Lower leg skin (tissue), 4 donors: ENCODE data around the gene DDX60. TPM values are rescaled to one million over a fixed set of nuclear protein-coding genes. Genes with fewer than 3 reads are reported as not detected.

ENCODE experiments used
- DNase-seq, 2 donors: peaks; one replicate each; pipeline ENCODE4 v3.0.0-alpha.2; 2019; ENCODE audit warnings: low spot score in 2 of 2
- H3K4me3 ChIP-seq: fragments of 200-600 bp; sonication (generic); 2 replicates; pipeline ENCODE4 v1.5.1; 2017; ENCODE audit warnings: mild to moderate bottlenecking, low read depth; ENCODE audit not compliant: poor library complexity, severe bottlenecking
- CTCF ChIP-seq, 3 donors: fragments of 450-650 bp; IDR thresholded peaks; one replicate each; pipeline ENCODE4 v1.5.1; 2016; ENCODE audit warnings: antibody characterized with exemption in 3 of 3, mild to moderate bottlenecking in 3 of 3, moderate library complexity in 2 of 3
- POLR2A ChIP-seq, 2 donors: fragments of 450-650 bp; IDR thresholded peaks; one replicate each; pipeline ENCODE4 v1.6.1; 2016 to 2017; ENCODE audit warnings: antibody characterized with exemption in 2 of 2, mild to moderate bottlenecking in 1 of 2, moderate library complexity in 1 of 2
- WGBS, 2 donors: methylation state at CpG; one replicate each; pipeline ENCODE4 v1.1.5; 2018; 5-methylcytosine and 5-hydroxymethylcytosine counted together
- intact Hi-C: fragments of 100-400 bp; cut with DNase I; formaldehyde crosslinking; loops from one replicate; pipeline ENCODE4 v1.15.0; 2023; ENCODE audit warnings: low total_unique reads
- total RNA-seq, 4 donors: library from RNA; depleted of rRNA; stranded (reverse); fragments of >200 nt; gene quantifications; one replicate each; pipeline ENCODE4 v1.1.0, GENCODE V29; 2016

Gene DDX60
- total RNA-seq, 4 donors from 2014 or later, result 6.6 to 23.8 (median 10.9) TPM

- no peak overlapping the region for H3K4me3 ChIP-seq
- TF ChIP-seq CTCF (IDR thresholded peaks at IDR 0.05) (no peak), POLR2A (IDR thresholded peaks at IDR 0.05) (no peak)
- intact Hi-C loops, result no loop called here
- DNase-seq, result no peak
- 92 to 98% methylated on average over 2 of the region's 2 CpGs for WGBS, 2 donors
Measured at GRCh38 chr4:168272488-168272887, 46.1 kb downstream of the DDX60 start.

- no peak for TF ChIP-seq CTCF (IDR thresholded peaks at IDR 0.05)
- TF ChIP-seq POLR2A (IDR thresholded peaks at IDR 0.05), result no peak
- 73 to 78% methylated on average over 2 of the region's 2 CpGs for WGBS, 2 donors
- intact Hi-C loops, result no loop called here
Measured at GRCh38 chr4:168269896-168270295, 48.7 kb downstream of the DDX60 start.

GRCh38 chr4:168265327-168265726, 53.2 kb downstream of the DDX60 start:
- H3K4me3 ChIP-seq, result no peak overlapping the region
- intact Hi-C loops, result no loop called here
- 86 to 88% methylated on average over 1 of the region's 1 CpG for WGBS, 2 donors
- TF ChIP-seq CTCF (IDR thresholded peaks at IDR 0.05) (no peak), POLR2A (IDR thresholded peaks at IDR 0.05) (no peak)
- no peak for DNase-seq

More at GRCh38 chr4:168269896-168270295, 48.7 kb downstream of the DDX60 start:
- DNase-seq, result no peak
- no peak overlapping the region for H3K4me3 ChIP-seq

- 40 to 93% methylated on average over 3 of the region's 3 CpGs for WGBS, 2 donors
- TF ChIP-seq CTCF (IDR thresholded peaks at IDR 0.05), result no peak
- TF ChIP-seq POLR2A (IDR thresholded peaks at IDR 0.05), result no peak
- DNase-seq, result no peak
- intact Hi-C loops, result no loop called here
- H3K4me3 ChIP-seq, result no peak overlapping the region
Measured at GRCh38 chr4:168264903-168265302, 53.6 kb downstream of the DDX60 start.

- WGBS, 2 donors, result 94 to 95% methylated on average over 1 of the region's 1 CpG
- H3K4me3 ChIP-seq, result no peak overlapping the region
- intact Hi-C loops, result no loop called here
Measured at GRCh38 chr4:168263039-168263438, 55.5 kb downstream of the DDX60 start.

More at GRCh38 chr4:168263039-168263438, 55.5 kb downstream of the DDX60 start:
- no peak for DNase-seq
- no peak for TF ChIP-seq POLR2A (IDR thresholded peaks at IDR 0.05)
- no peak for TF ChIP-seq CTCF (IDR thresholded peaks at IDR 0.05)
